Measurements from ENCODE around the gene TMPRSS11F. TPM values are rescaled to one million over a fixed set of nuclear protein-coding genes. Genes with fewer than 3 reads are reported as not detected.

Gene TMPRSS11F
- total RNA-seq (2021; ENCODE audit: unreplicated experiment) (not detected), Bru-seq, nascent RNA (percentile 3 among the genes with signal in this experiment), BruChase-seq, experiment 1, labeled RNA remaining after a 2-hour chase (percentile 2 among the genes with signal in this experiment), BruChase-seq, experiment 2, labeled RNA remaining after a 6-hour chase (percentile 3 among the genes with signal in this experiment)
- not detected for polyA plus RNA-seq (2012; ENCODE audit: insufficient read length)
- long read RNA-seq, result 0 reads

DNA sequence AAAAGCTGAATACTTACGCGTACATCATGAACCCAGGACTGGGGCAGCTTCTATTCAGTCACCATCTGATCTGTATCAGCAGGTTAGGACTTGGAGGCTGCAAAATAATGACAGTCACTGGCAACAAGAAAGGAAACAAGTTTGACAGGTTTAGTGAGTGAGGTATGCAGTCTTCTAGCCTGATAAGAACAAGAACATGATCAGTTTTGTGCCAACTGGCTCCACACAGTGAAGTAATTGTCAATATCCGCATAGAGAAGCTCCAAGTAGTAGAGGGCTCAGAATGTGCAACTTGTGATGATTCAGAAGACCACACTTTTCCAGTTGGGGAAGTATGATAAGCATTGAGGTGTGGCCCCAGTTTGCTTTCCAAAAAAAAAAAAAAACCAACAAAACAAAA is at the start of gene TMPRSS11F:
Gene TMPRSS11F (minus strand): TSS at position 77 of the 400 bp plus-strand sequence. CDS start 49 bp downstream, at position 28.
- no peaks in the 10 kb centered on the region for H3K27me3 ChIP-seq (ENCODE audit: control insufficient read depth, insufficient read depth, low read length)
- POLR2A ChIA-PET, result no interaction called here
- H3K4me3 ChIP-seq (ENCODE audit: low read depth in 2 of 2, low read length in 2 of 2), result no peak within 1 kb of the TSS
- no peaks in the 10 kb centered on the region for H3K36me3 ChIP-seq (ENCODE audit: control insufficient read depth, insufficient read depth, low read length)
- intact Hi-C loops (cut with micrococcal nuclease; ENCODE audit: unreplicated experiment), result no loop called here
- DNase-seq (ENCODE audit: low read depth, low spot score) (no peak), ATAC-seq (no peak)
- TF ChIP-seq POLR2AphosphoS5 (IDR thresholded peaks at IDR 0.05; ENCODE audit: low read depth, low read length) (no peak), TCF7L2 (IDR thresholded peaks at IDR 0.05; ENCODE audit: low read depth, low read length) (no peak), SIN3A (IDR thresholded peaks at IDR 0.05; ENCODE audit: borderline replicate concordance, insufficient read depth, low read depth, low read length) (no peak)
- TF ChIP-seq, protein P1, sequence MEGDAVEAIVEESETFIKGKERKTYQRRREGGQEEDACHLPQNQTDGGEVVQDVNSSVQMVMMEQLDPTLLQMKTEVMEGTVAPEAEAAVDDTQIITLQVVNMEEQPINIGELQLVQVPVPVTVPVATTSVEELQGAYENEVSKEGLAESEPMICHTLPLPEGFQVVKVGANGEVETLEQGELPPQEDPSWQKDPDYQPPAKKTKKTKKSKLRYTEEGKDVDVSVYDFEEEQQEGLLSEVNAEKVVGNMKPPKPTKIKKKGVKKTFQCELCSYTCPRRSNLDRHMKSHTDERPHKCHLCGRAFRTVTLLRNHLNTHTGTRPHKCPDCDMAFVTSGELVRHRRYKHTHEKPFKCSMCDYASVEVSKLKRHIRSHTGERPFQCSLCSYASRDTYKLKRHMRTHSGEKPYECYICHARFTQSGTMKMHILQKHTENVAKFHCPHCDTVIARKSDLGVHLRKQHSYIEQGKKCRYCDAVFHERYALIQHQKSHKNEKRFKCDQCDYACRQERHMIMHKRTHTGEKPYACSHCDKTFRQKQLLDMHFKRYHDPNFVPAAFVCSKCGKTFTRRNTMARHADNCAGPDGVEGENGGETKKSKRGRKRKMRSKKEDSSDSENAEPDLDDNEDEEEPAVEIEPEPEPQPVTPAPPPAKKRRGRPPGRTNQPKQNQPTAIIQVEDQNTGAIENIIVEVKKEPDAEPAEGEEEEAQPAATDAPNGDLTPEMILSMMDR (IDR thresholded peaks at IDR 0.05), result no peak
- TF ChIP-seq, protein P2, sequence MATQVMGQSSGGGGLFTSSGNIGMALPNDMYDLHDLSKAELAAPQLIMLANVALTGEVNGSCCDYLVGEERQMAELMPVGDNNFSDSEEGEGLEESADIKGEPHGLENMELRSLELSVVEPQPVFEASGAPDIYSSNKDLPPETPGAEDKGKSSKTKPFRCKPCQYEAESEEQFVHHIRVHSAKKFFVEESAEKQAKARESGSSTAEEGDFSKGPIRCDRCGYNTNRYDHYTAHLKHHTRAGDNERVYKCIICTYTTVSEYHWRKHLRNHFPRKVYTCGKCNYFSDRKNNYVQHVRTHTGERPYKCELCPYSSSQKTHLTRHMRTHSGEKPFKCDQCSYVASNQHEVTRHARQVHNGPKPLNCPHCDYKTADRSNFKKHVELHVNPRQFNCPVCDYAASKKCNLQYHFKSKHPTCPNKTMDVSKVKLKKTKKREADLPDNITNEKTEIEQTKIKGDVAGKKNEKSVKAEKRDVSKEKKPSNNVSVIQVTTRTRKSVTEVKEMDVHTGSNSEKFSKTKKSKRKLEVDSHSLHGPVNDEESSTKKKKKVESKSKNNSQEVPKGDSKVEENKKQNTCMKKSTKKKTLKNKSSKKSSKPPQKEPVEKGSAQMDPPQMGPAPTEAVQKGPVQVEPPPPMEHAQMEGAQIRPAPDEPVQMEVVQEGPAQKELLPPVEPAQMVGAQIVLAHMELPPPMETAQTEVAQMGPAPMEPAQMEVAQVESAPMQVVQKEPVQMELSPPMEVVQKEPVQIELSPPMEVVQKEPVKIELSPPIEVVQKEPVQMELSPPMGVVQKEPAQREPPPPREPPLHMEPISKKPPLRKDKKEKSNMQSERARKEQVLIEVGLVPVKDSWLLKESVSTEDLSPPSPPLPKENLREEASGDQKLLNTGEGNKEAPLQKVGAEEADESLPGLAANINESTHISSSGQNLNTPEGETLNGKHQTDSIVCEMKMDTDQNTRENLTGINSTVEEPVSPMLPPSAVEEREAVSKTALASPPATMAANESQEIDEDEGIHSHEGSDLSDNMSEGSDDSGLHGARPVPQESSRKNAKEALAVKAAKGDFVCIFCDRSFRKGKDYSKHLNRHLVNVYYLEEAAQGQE (IDR thresholded peaks at IDR 0.05; ENCODE audit: insufficient read depth in 1 of 2, low read depth in 2 of 2, low read length in 1 of 2), result no peak
- BruUV-seq (replicated peaks), result no TSS peak
- no peak within 1 kb of the TSS for H3K27ac ChIP-seq (ENCODE audit: low read length)
- in situ Hi-C loops (cut with HindIII; ENCODE audit: low pct_unique_long_range_greater_than_20kb, low sequenced_read_pairs), result no loop called here
- H3K4me1 ChIP-seq (ENCODE audit: control insufficient read depth, insufficient read depth, low read length), result no peaks in the 10 kb centered on the region
- no peaks in the 10 kb centered on the region for H3K9me3 ChIP-seq (ENCODE audit: control insufficient read depth, insufficient read depth, low read depth, low read length)
- CTCF ChIA-PET, result no interaction called here

DNA sequence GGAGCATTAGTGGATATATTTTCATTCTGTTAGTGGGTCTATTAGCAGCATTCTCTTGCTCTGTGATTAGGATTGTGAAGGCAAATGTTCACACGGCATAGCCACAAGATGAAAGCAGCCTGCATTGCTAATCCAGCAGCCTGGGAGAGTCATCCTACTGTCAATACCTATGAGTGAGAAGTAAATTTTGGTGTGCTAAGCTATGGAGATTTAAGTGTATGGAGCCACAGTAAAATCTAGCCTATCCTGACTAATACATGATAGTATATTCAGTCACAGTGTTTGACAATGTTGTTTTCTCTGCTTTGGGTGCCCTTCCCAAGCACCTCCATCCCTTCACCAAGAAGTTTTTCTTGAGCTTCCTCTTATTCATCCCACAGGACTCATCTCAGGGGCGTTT is 47.2 kb upstream of the TMPRSS11F start:
- in situ Hi-C loops (cut with HindIII; ENCODE audit: low pct_unique_long_range_greater_than_20kb, low sequenced_read_pairs), result no loop called here
- H3K27me3 ChIP-seq (ENCODE audit: control insufficient read depth, insufficient read depth, low read length), result no peaks in the 10 kb centered on the region
- no peak overlapping the region for H3K27ac ChIP-seq (ENCODE audit: low read length)
- DNase-seq (ENCODE audit: low read depth, low spot score) (no peak), ATAC-seq (no peak)
- H3K4me3 ChIP-seq (ENCODE audit: low read depth in 2 of 2, low read length in 2 of 2), result no peak overlapping the region
- ChIA-PET CTCF (no interaction called here), POLR2A (no interaction called here)
- no peaks in the 10 kb centered on the region for H3K4me1 ChIP-seq (ENCODE audit: control insufficient read depth, insufficient read depth, low read length)
- H3K36me3 ChIP-seq (ENCODE audit: control insufficient read depth, insufficient read depth, low read length), result no peaks in the 10 kb centered on the region
- no TSS peak for BruUV-seq (replicated peaks)
- intact Hi-C loops (cut with micrococcal nuclease; ENCODE audit: unreplicated experiment), result loop anchor here (5.0 kb wide), 2 partner anchors 305 to 630 kb away; partner anchors contain the start of gene CENPC
- no peak for TF ChIP-seq POLR2AphosphoS5 (IDR thresholded peaks at IDR 0.05; ENCODE audit: low read depth, low read length)
- TF ChIP-seq, protein P2 (IDR thresholded peaks at IDR 0.05; ENCODE audit: insufficient read depth in 1 of 2, low read depth in 2 of 2, low read length in 1 of 2), result no peak
- no peak for TF ChIP-seq TCF7L2 (IDR thresholded peaks at IDR 0.05; ENCODE audit: low read depth, low read length)
- TF ChIP-seq, protein P1 (IDR thresholded peaks at IDR 0.05), result no peak; the same call in 1 of the 2 replicates
- no peak for TF ChIP-seq SIN3A (IDR thresholded peaks at IDR 0.05; ENCODE audit: borderline replicate concordance, insufficient read depth, low read depth, low read length)
- H3K9me3 ChIP-seq (ENCODE audit: control insufficient read depth, insufficient read depth, low read depth, low read length), result no peaks in the 10 kb centered on the region
